Endothelial cell of umbilical vein (primary cell): ENCODE results near the gene RCOR2. TPM values are rescaled to one million over a fixed set of nuclear protein-coding genes. Genes with fewer than 3 reads are reported as not detected.

Experiments used
- BruUV-seq: library from RNA; stranded (reverse); fragments of 400-500 nt; replicated peaks from 2 replicates; lab custom pipeline; 2021; lab: Mats Ljungman, UMichigan
- CTCF ChIA-PET: fragments of 300-600, 350-600 bp; sonication (Branson Sonifier 250); formaldehyde crosslinking; loops from one replicate; lab custom pipeline; 2021; ENCODE audit warnings: antibody characterized with exemption, inconsistent platforms; lab: Charles Lee
- POLR2A ChIA-PET: fragments of 300-600, 350-600 bp; sonication (Branson Sonifier 250); formaldehyde crosslinking; loops from one replicate; lab custom pipeline; 2021; ENCODE audit warnings: antibody characterized with exemption, inconsistent platforms; lab: Charles Lee
- DNase-seq: peaks from one replicate; pipeline ENCODE4 v3.0.0-alpha.2; 2011; ENCODE audit warnings: low read depth, low spot score
- FAIRE-seq: peaks from 2 replicates; lab custom pipeline; 2011; peaks lifted over from hg19 to GRCh38; lab: Jason Lieb, UNC
- H2AFZ ChIP-seq: 2 replicates; pipeline ENCODE4 v1.6.0; 2012; ENCODE audit warnings: low read depth, low read length, control low read depth, inconsistent platforms
- H3K27ac ChIP-seq: 2 replicates; pipeline ENCODE4 v1.5.1; 2011; ENCODE audit warnings: low read depth, mild to moderate bottlenecking, control low read depth, low read length, moderate library complexity; ENCODE audit not compliant: insufficient read depth
- H3K27me3 ChIP-seq, 2 experiments: 2 replicates each; pipeline versions ENCODE4 v1.6.0 to v1.6.1; 2011; ENCODE audit warnings: low read length in 2 of 2, mixed read lengths in 1 of 2; ENCODE audit not compliant: control insufficient read depth in 2 of 2, insufficient read depth in 2 of 2
- H3K36me3 ChIP-seq, 2 experiments: 2 replicates in 1 of 2; 3 replicates in 1 of 2; pipeline ENCODE4 v1.5.1; 2011; ENCODE audit warnings: low read length in 2 of 2, mild to moderate bottlenecking in 1 of 2, moderate library complexity in 1 of 2; ENCODE audit not compliant: control insufficient read depth in 2 of 2, insufficient read depth in 2 of 2; ENCODE audit errors: extremely low read depth in 1 of 2
- H3K4me1 ChIP-seq: 3 replicates; pipeline ENCODE4 v1.5.1; 2011; ENCODE audit warnings: mild to moderate bottlenecking, low read length; ENCODE audit not compliant: control insufficient read depth, insufficient read depth; ENCODE audit errors: extremely low read depth
- H3K4me2 ChIP-seq: 2 replicates; pipeline ENCODE4 v1.6.1; 2011; ENCODE audit warnings: low read length, control low read depth, mixed read lengths; ENCODE audit not compliant: insufficient read depth
- H3K4me3 ChIP-seq, 3 experiments: fragments of 200-600 bp in 1 of 3; sonication (generic), shearing (Covaris generic) in 1 of 3; replicated peaks in 1 of 3; 2 replicates each; pipeline ENCODE4 v1.5.1; 2011 to 2016; ENCODE audit warnings: control low read depth in 3 of 3, low read length in 3 of 3, mild to moderate bottlenecking in 2 of 3, inconsistent platforms in 1 of 3, low read depth in 1 of 3, moderate library complexity in 1 of 3; ENCODE audit not compliant: insufficient read depth in 1 of 3
- H3K79me2 ChIP-seq: 2 replicates; pipeline ENCODE4 v1.6.0; 2012; ENCODE audit warnings: low read length, inconsistent platforms; ENCODE audit not compliant: control insufficient read depth, insufficient read depth
- H3K9ac ChIP-seq: replicated peaks from 2 replicates; pipeline ENCODE3; 2011; ENCODE audit warnings: low read length, control low read depth; ENCODE audit not compliant: insufficient read depth; ENCODE audit errors: extremely low read depth
- H3K9me1 ChIP-seq: replicated peaks from 3 replicates; pipeline ENCODE4 v1.6.0; 2011; ENCODE audit warnings: mild to moderate bottlenecking, low read length; ENCODE audit not compliant: control insufficient read depth, insufficient read depth; ENCODE audit errors: extremely low read depth
- H3K9me3 ChIP-seq: replicated peaks from 2 replicates; pipeline ENCODE4 v1.5.1; 2012; ENCODE audit warnings: low read length, inconsistent platforms; ENCODE audit not compliant: control insufficient read depth, insufficient read depth
- H4K20me1 ChIP-seq: replicated peaks from 2 replicates; pipeline ENCODE3; 2011; ENCODE audit warnings: mild to moderate bottlenecking, low read length; ENCODE audit not compliant: control insufficient read depth, insufficient read depth; ENCODE audit errors: extremely low read depth
- CTCF ChIP-seq, 2 donors: IDR thresholded peaks; 1 replicate in 1 of 2; 2 replicates in 1 of 2; pipeline ENCODE4 v1.5.1; 2011; ENCODE audit warnings: low read length in 2 of 2, mild to moderate bottlenecking in 2 of 2, moderate library complexity in 2 of 2, control low read depth in 1 of 2, inconsistent platforms in 1 of 2, low read depth in 1 of 2; ENCODE audit not compliant: insufficient read depth in 1 of 2; ENCODE audit errors: extremely low read depth in 1 of 2
- EZH2 ChIP-seq: IDR thresholded peaks from 2 replicates; pipeline ENCODE4 v1.6.1; 2012; ENCODE audit warnings: borderline replicate concordance, low read depth, mild to moderate bottlenecking, moderate library complexity, low read length, inconsistent platforms; ENCODE audit not compliant: severe bottlenecking
- FOS ChIP-seq: IDR thresholded peaks from 2 replicates; pipeline ENCODE4 v1.6.1; 2011; ENCODE audit warnings: mild to moderate bottlenecking, low read length, moderate library complexity, borderline replicate concordance; ENCODE audit not compliant: insufficient read depth
- GATA2 ChIP-seq: IDR thresholded peaks from 2 replicates; pipeline ENCODE4 v1.7.0; 2011; ENCODE audit warnings: low read depth, mild to moderate bottlenecking, moderate library complexity, mixed read lengths, low read length; ENCODE audit not compliant: insufficient read length, insufficient read depth
- JUN ChIP-seq: IDR thresholded peaks from 2 replicates; pipeline ENCODE4 v1.6.1; 2011; ENCODE audit warnings: borderline replicate concordance, low read depth; ENCODE audit not compliant: insufficient read length, insufficient read depth
- MAX ChIP-seq: IDR thresholded peaks from 2 replicates; pipeline ENCODE4 v1.6.1; 2011; ENCODE audit not compliant: insufficient read depth, insufficient read length
- MYC ChIP-seq: IDR thresholded peaks from one replicate; pipeline ENCODE4 v1.6.1; 2011; ENCODE audit warnings: mild to moderate bottlenecking, low read depth, low read length
- POLR2A ChIP-seq: IDR thresholded peaks from 2 replicates; pipeline ENCODE4 v1.6.1; 2012; ENCODE audit warnings: low read depth, mild to moderate bottlenecking, control low read depth, low read length
- POLR2AphosphoS5 ChIP-seq: IDR thresholded peaks from 2 replicates; pipeline ENCODE4 v1.6.1; 2012; ENCODE audit warnings: low read depth, mild to moderate bottlenecking, control low read depth, low read length, moderate library complexity; ENCODE audit not compliant: insufficient read depth
- dilution Hi-C: fragments of 300-500 bp; cut with MboI; formaldehyde crosslinking; loops from one replicate; pipeline ENCODE4 v1.15.0; 2019; ENCODE audit warnings: low sequenced_read_pairs; ENCODE audit not compliant: extremely low pct_ligation_motif_present
- intact Hi-C: fragments of 100-400 bp; cut with micrococcal nuclease; formaldehyde crosslinking; loops from one replicate; pipeline ENCODE4 v1.10.0; 2022
- polyA plus RNA-seq, 4 experiments: library from polyadenylated mRNA; depleted of rRNA in 3 of 4; stranded (reverse) in 3 of 4; unstranded in 1 of 4; fragments of >200 nt; gene quantifications; 2 replicates each; pipeline versions ENCODE4 v1.2.1 to v1.2.3, GENCODE V29; 2011 to 2012; ENCODE audit warnings: missing spikeins in 1 of 4
- total RNA-seq: library from RNA; stranded (reverse); gene quantifications from 2 replicates; pipeline ENCODE4 v1.2.3, GENCODE V29; 2021

The RCOR2 gene
- total and polyA plus RNA-seq, 2 donors (not counting 3 experiments of a cell fraction or from before 2014, with no cell fraction given), result 0.13 to 0.63 TPM

GRCh38 chr11:63952570-63952969, 35.6 kb upstream of the RCOR2 start:
- no TSS peak for BruUV-seq
- dilution Hi-C loops (no loop called here), intact Hi-C loops (no loop called here)
- H3K9ac ChIP-seq, result no peak overlapping the region
- ChIA-PET POLR2A (no interaction called here), CTCF (no interaction called here)
- no peak overlapping the region for H2AFZ ChIP-seq
- FAIRE-seq, result no peak
- no peaks in the 10 kb centered on the region for H4K20me1 ChIP-seq
- DNase-seq, result no peak
- no peaks in the 10 kb centered on the region for H3K9me1 ChIP-seq
- H3K4me1 ChIP-seq, result no peaks in the 10 kb centered on the region
- no peak overlapping the region for H3K4me2 ChIP-seq
- no peaks in the 10 kb centered on the region for H3K9me3 ChIP-seq
- no peak overlapping the region for H3K27ac ChIP-seq
- H3K79me2 ChIP-seq, result no peaks in the 10 kb centered on the region
- no peak overlapping the region for H3K4me3 ChIP-seq
- no peak for TF ChIP-seq JUN
- no peak for TF ChIP-seq FOS
- TF ChIP-seq MAX, result no peak
- TF ChIP-seq GATA2, result no peak
- TF ChIP-seq MYC, result no peak
- TF ChIP-seq POLR2A, result no peak
- no peak for TF ChIP-seq CTCF (IDR thresholded peaks at IDR 0.05; ENCODE audit: extremely low read depth in 1 of 2, insufficient read depth in 1 of 2, low read depth in 1 of 2, low read length in 2 of 2)
- no peak for TF ChIP-seq EZH2
- TF ChIP-seq POLR2AphosphoS5, result no peak
- H3K27me3 ChIP-seq, result no peaks in the 10 kb centered on the region
- H3K36me3 ChIP-seq, result peaks cover 7 to 37% of the 10 kb centered on the region in 2 experiments
